SU-DHL-6 (cell line): ENCODE measurements around the gene BAHCC1.

ENCODE experiments used
- H2AFZ ChIP-seq: fragments of 200-600 bp; sonication (generic); 2 replicates; pipeline ENCODE4 v1.6.1; 2014; ENCODE audit warnings: low read depth, mild to moderate bottlenecking, moderate library complexity, mixed read lengths, antibody characterized with exemption, low read length; ENCODE audit not compliant: severe bottlenecking
- H3F3A ChIP-seq: fragments of 200-600 bp; shearing (Covaris generic); 2 replicates; pipeline ENCODE4 v1.6.0; 2016; ENCODE audit warnings: antibody characterized with exemption, mild to moderate bottlenecking; ENCODE audit not compliant: insufficient read depth
- H3K27ac ChIP-seq: fragments of 200-600 bp; sonication (generic); 2 replicates; pipeline ENCODE4 v1.5.1; 2016; ENCODE audit warnings: low read depth, mild to moderate bottlenecking, low read length, moderate library complexity, mixed read lengths
- H3K27me3 ChIP-seq: fragments of 200-600 bp; sonication (generic), shearing (Covaris generic); 2 replicates; pipeline ENCODE4 v1.6.0; 2014; ENCODE audit warnings: mild to moderate bottlenecking, low read length
- H3K36me3 ChIP-seq: fragments of 200-600 bp; sonication (generic); 2 replicates; pipeline ENCODE4 v1.6.1; 2014; ENCODE audit warnings: mild to moderate bottlenecking, low read length, mixed read lengths
- H3K4me2 ChIP-seq: fragments of 300-600, 200-600 bp; shearing (Covaris generic), sonication (generic); 2 replicates; pipeline ENCODE4 v1.6.0; 2014; ENCODE audit warnings: low read length, low read depth, mild to moderate bottlenecking; ENCODE audit not compliant: poor library complexity, severe bottlenecking
- H3K4me3 ChIP-seq: fragments of 200-600 bp; sonication (generic); 2 replicates; pipeline ENCODE4 v1.5.1; 2014; ENCODE audit warnings: antibody characterized with exemption, low read length, mild to moderate bottlenecking, mixed read lengths; ENCODE audit not compliant: insufficient read depth, poor library complexity, severe bottlenecking
- H3K79me2 ChIP-seq: fragments of 200-600 bp; sonication (generic); 2 replicates; pipeline ENCODE4 v1.6.1; 2014; ENCODE audit warnings: mild to moderate bottlenecking, low read length, moderate library complexity; ENCODE audit not compliant: insufficient read depth
- H3K9ac ChIP-seq: fragments of 200-600 bp; sonication (generic); 2 replicates; pipeline ENCODE4 v1.7.0; 2014; ENCODE audit warnings: mild to moderate bottlenecking, low read length
- H3K9me2 ChIP-seq: fragments of 200-600 bp; sonication (generic); replicated peaks from 2 replicates; pipeline ENCODE4 v1.6.1; 2014; ENCODE audit warnings: low read length; ENCODE audit not compliant: insufficient read depth
- H3K9me3 ChIP-seq: fragments of 200-600 bp; sonication (generic); 2 replicates; pipeline ENCODE4 v1.6.1; 2014; ENCODE audit warnings: low read length, mixed read lengths; ENCODE audit not compliant: insufficient read depth
- H4K20me1 ChIP-seq: fragments of 200-600 bp; sonication (generic); 2 replicates; pipeline ENCODE4 v1.6.1; 2014; ENCODE audit warnings: low read depth, mild to moderate bottlenecking, antibody characterized with exemption, low read length, moderate library complexity, mixed read lengths
- CTCF ChIP-seq: fragments of 200-600 bp; sonication (generic); IDR thresholded peaks from one replicate; pipeline ENCODE4 v1.5.1; 2017; ENCODE audit warnings: antibody characterized with exemption, mild to moderate bottlenecking, low read length, moderate library complexity; ENCODE audit not compliant: insufficient read depth, poor library complexity, severe bottlenecking
- EZH2phosphoT487 ChIP-seq: fragments of 200-600 bp; sonication (generic), shearing (Covaris generic); conservative IDR thresholded peaks from 2 replicates; pipeline ENCODE4 v1.6.1; 2018; ENCODE audit warnings: mild to moderate bottlenecking, antibody characterized with exemption, low read length, moderate library complexity, mixed read lengths

Gene BAHCC1

GRCh38 chr17:81382851-81383250 is 12.4 kb upstream of the BAHCC1 start:
- Histone ChIP-seq H3K9me3 (no peaks in the 10 kb centered on the region), H3K4me3 (no peak overlapping the region), H3K36me3 (no peaks in the 10 kb centered on the region), H3K79me2 (no peaks in the 10 kb centered on the region), H4K20me1 (no peaks in the 10 kb centered on the region), H2AFZ (no peak overlapping the region), H3K9ac (no peak overlapping the region), H3K4me2 (no peak overlapping the region), H3K27ac (no peak overlapping the region), H3F3A (no peaks in the 10 kb centered on the region), H3K9me2 (no peaks in the 10 kb centered on the region), H3K27me3 (no peaks in the 10 kb centered on the region)
- TF ChIP-seq EZH2phosphoT487 (no peak), CTCF (no peak)

- Histone ChIP-seq H3K9me2 (no peaks in the 10 kb centered on the region), H4K20me1 (no peaks in the 10 kb centered on the region), H3K79me2 (no peaks in the 10 kb centered on the region), H3K9me3 (no peaks in the 10 kb centered on the region), H3K27me3 (no peaks in the 10 kb centered on the region), H2AFZ (no peak overlapping the region), H3K4me3 (no peak overlapping the region), H3K27ac (no peak overlapping the region), H3F3A (no peaks in the 10 kb centered on the region), H3K4me2 (no peak overlapping the region), H3K9ac (no peak overlapping the region), H3K36me3 (no peaks in the 10 kb centered on the region)
- no peak for TF ChIP-seq EZH2phosphoT487
- TF ChIP-seq CTCF = no peak
Observed at GRCh38 chr17:81383504-81384421, 11.5 kb upstream of the BAHCC1 start.

DNA sequence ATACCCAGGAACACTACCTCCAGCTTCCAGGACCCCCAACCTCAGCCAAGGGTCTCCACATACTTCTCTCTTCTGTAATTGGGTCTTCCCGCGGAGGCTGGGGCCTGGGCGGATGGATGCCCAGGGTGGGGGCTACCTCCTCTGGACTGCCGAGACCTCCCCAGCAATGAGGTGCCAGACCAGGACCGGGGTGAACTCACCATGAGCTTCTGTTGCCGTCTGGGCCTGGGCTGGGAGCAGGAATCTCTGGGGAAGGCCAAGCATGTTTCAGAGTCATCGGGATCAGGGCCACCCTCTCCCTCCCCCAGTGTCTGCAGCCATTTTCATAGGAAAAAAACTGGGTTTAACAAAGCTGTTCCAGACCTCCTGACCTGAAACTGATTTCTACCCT is 10.3 kb upstream of the BAHCC1 start:
- Histone ChIP-seq H3K4me3 (no peak overlapping the region), H3F3A (no peaks in the 10 kb centered on the region), H3K27me3 (no peaks in the 10 kb centered on the region)

More for the DNA sequence above, 10.3 kb upstream of the BAHCC1 start:
- H3K4me2 ChIP-seq = no peak overlapping the region
- no peaks in the 10 kb centered on the region for H3K9me2 ChIP-seq
- no peaks in the 10 kb centered on the region for H4K20me1 ChIP-seq
- TF ChIP-seq CTCF = no peak
- no peak for TF ChIP-seq EZH2phosphoT487
- no peaks in the 10 kb centered on the region for H3K9me3 ChIP-seq
- no peaks in the 10 kb centered on the region for H3K36me3 ChIP-seq
- no peak overlapping the region for H2AFZ ChIP-seq
- H3K9ac ChIP-seq = no peak overlapping the region
- no peaks in the 10 kb centered on the region for H3K79me2 ChIP-seq
- no peak overlapping the region for H3K27ac ChIP-seq
